ENCODE results near the gene LSM11.
"Not testable (repeated sequence)": the region's sequence is repeated elsewhere in the genome, so short reads cannot be mapped to it uniquely, and the experiment has no call there.

LSM11 gene

GRCh38 chr5:157743163-157744050, at the start of gene LSM11:
Gene LSM11, plus strand, starts transcription at chr5:157743712. Its CDS starts 39 bp downstream, at chr5:157743751.
- DNase-seq = peak; percentile 92

GRCh38 chr5:157693816-157694215, 49.7 kb upstream of the LSM11 start:
- DNase-seq = not testable (repeated sequence)

- DNase-seq = not testable (repeated sequence)
Observed at GRCh38 chr5:157696154-157696553, 47.4 kb upstream of the LSM11 start.

- not testable (repeated sequence) for DNase-seq
Observed at GRCh38 chr5:157698674-157699073, 44.8 kb upstream of the LSM11 start.

GRCh38 chr5:157703736-157704135, 39.8 kb upstream of the LSM11 start:
- DNase-seq = no peak

DNA sequence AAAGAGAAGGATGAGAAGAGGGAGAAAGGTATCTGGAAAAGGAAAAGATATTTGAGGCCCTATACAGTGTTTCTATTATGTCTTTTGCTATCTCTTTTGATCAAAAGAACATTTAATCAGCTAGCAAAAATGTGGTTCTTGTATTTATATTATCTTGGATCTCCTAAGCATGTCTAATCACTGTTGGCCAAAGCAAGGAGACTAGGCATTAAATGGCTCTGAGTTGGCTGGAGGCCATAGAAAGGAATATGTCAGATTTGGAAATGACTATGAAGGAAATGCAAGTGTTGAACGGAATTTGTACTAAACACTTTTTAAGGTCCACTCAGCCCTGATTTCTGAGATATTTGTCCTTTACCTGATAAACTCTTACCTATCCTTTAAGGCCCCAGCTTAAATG, 34.6 kb upstream of the LSM11 start:
- DNase-seq = no peak

- no peak for DNase-seq
Observed at GRCh38 chr5:157709346-157709745, 34.2 kb upstream of the LSM11 start.

DNA sequence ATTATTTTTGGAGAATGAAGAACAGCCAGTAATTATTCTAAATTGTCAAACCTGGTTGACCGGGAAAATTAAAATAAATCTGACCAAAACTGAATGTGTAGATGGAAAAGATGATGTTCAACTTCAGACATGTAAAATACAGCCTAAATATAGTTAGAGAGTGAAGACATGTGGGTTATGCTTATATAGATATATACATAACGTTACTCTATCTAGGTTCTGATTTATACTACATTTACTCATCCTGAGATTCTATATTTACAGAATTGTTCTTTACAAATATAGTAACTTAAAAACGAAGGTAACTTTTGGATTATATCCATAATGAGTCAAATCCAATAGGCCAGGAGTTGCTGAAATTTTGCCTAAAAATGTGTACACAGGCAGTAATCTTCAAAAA, 33.1 kb upstream of the LSM11 start:
- DNase-seq = no peak

GRCh38 chr5:157710882-157711281, 32.6 kb upstream of the LSM11 start:
- peak; percentile 79 for DNase-seq

DNA sequence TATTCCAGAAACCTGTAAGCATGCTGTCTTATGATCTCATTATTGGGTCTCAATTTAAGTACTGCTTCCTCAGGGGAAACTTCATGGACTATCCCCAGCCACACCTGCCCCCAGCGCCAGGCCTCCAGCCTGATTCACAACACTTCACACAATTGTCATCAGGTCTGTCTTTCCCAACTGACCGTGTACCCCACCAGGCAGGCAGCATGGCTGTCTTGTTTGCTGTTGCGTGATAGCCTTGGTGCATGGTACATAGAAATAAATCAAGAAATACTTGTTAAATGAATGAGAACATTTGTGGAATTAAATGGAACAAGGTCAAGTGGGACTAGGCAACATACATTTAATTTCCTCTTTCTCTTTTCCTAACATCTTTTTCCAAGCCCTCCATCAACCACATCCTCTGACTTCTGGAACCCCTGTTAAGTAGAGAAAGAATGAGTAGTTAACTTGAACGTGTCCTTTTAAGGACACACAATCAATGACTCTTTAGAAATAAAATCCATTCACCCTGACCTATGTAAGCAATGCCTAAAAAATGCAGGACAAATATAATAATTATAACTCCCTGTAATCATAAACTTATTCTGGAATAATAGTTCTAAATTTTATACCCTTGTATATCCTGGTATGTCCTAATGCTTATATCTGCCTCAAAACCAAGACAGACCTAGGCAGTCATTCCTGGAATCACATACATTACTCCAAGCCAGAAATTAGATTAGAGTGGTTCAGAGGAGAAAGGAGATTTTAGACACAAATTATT, 29.5 kb upstream of the LSM11 start:
- DNase-seq = no peak

GRCh38 chr5:157714596-157714864, 29.0 kb upstream of the LSM11 start:
- DNase-seq = no peak

DNA sequence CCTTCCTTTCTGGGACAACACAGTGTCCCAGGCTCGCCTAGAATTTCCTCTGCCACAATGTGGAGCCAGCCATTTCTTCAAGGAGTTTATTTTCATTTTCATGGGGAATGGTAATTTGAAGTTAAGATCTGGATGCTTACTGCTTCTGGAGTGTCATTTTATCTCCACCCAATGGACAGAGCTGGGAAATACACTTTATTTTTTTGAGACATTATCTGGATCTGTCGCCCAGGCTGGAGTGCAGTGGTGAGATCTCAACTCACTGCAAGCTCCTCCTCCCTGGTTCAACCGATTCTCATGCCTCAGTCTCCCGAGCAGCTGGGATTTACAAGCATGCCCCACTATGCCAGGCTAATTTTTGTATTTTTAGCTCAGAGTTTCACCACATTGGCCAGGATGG, 25.0 kb upstream of the LSM11 start:
- peak; percentile 72 for DNase-seq

GRCh38 chr5:157719245-157719644, 24.3 kb upstream of the LSM11 start:
- no peak for DNase-seq

GRCh38 chr5:157721159-157721558, 22.4 kb upstream of the LSM11 start:
- no peak for DNase-seq

DNA sequence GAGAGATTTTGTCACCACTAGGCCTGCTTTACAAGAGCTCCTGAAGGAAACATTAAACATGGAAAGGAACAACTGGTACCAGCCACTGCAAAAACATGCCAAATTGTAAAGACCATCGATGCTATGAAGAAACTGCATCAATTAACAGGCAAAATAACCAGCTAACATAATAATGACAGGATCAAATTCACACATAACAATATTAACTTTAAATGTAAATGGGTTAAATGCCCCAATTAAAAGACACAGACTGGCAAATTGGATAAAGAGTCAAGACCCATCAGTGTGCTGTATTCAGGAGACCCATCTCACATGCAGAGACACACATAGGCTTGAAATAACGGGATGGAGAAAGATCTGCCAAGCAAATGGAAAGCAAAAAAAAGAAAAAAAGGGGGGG, 20.6 kb upstream of the LSM11 start:
- not testable (repeated sequence) for DNase-seq

DNA sequence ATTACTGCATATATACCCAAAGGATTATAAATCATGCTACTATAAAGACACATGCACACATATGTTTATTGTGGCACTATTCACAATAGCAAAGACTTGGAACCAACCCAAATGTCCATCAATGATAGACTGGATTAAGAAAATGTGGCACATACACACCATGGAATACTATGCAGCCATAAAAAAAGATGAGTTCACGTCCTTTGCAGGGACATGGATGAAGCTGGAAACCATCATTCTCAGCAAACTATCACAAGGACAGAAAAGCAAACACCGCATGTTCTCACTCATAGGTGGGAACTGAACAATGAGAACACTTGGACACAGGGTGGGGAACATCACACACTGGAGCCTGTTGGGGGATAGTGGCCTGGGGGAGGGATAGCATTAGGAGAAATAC, 16.9 kb upstream of the LSM11 start:
- not testable (repeated sequence) for DNase-seq

- DNase-seq = not testable (repeated sequence)
Observed at GRCh38 chr5:157727858-157728257, 15.7 kb upstream of the LSM11 start.

- no peak for DNase-seq
Observed at GRCh38 chr5:157729858-157730257, 13.7 kb upstream of the LSM11 start.

DNA sequence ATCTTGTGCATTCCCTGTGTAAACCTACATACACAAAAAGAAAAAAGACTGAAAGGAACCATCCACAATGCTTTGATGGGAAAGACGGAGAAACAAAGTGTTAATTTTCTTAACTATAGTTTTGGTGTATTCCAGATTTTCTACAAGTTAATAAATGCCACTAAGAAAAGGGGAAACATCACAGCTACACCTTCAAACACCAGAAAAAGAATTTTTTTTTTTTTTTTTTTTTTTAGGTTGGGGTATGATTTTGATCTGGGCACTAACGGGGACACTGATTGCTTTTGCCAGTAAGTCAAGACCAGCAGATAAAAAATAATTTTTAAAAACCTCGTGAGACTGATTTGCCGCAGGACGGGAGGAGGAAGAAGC, 12.6 kb upstream of the LSM11 start:
- DNase-seq = no peak

GRCh38 chr5:157731272-157732129, 12.0 kb upstream of the LSM11 start, which contains the start of gene THG1L:
Gene THG1L, plus strand, starts transcription at chr5:157731420. Its CDS starts 21 bp downstream, at chr5:157731441.
- peak; percentile 99 for DNase-seq

- DNase-seq = no peak
Observed at GRCh38 chr5:157732130-157732514, 11.4 kb upstream of the LSM11 start.

- DNase-seq = no peak
Observed at GRCh38 chr5:157732596-157733262, 10.8 kb upstream of the LSM11 start.

DNA sequence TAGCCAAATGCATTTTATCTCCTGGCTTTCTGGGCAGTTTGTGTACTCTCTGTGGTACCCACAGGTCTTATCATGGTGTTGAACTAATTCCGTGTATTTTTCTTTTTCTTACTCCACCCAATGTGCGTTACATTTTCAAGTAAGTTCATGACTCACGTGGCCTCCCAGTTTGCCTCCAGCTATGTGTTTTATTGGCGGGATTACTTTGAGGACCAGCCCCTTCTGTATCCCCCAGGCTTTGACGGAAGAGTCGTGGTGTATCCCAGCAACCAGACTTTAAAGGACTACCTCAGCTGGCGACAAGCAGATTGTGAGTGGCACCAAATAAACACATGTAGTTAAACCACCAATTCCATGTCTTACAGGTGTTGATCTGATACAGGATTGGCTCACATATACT, 9.1 kb upstream of the LSM11 start:
- DNase-seq = no peak
